HEK293 (cell line): Measurements from ENCODE around the gene SRSF2.
"Not testable (repeated sequence)": the region's sequence is repeated elsewhere in the genome, so short reads cannot be mapped to it uniquely, and the experiment has no call there.

Experiments
- CTCF ChIA-PET: fragments of 350-600 bp; formaldehyde crosslinking; extraction: SDS; loops from one replicate; lab custom pipeline; 2021; ENCODE audit warnings: antibody characterized with exemption; lab: Yijun Ruan, JAX
- POLR2A ChIA-PET: fragments of 300-600 bp; formaldehyde crosslinking; extraction: SDS; loops from one replicate; lab custom pipeline; 2020; ENCODE audit warnings: antibody characterized with exemption, inconsistent platforms; lab: Yijun Ruan, JAX
- H3K27ac ChIP-seq: fragments of 200-500 bp; sonication (Bioruptor generic); 2 replicates; pipeline ENCODE4 v1.5.1; 2014; ENCODE audit warnings: low read depth, low read length, control low read depth, inconsistent platforms; ENCODE audit errors: extremely low read depth
- H3K36me3 ChIP-seq, 2 experiments: fragments of 200-500 bp in 1 of 2; sonication (Bioruptor generic) in 1 of 2; 1 replicate in 1 of 2; 2 replicates in 1 of 2; pipeline ENCODE4 v1.5.1; 2014 to 2017; ENCODE audit warnings: inconsistent platforms in 2 of 2, low read length in 2 of 2; ENCODE audit not compliant: control insufficient read depth in 2 of 2, insufficient read depth in 1 of 2
- H3K4me1 ChIP-seq: fragments of 200-500 bp; sonication (Bioruptor generic); 2 replicates; pipeline ENCODE4 v1.5.1; 2014; ENCODE audit warnings: mild to moderate bottlenecking, low read length, inconsistent platforms; ENCODE audit not compliant: control insufficient read depth, insufficient read depth
- H3K4me3 ChIP-seq: 2 replicates; pipeline ENCODE4 v1.5.1; 2011; ENCODE audit warnings: low read depth, mild to moderate bottlenecking, control low read depth, low read length, moderate library complexity
- H3K9me3 ChIP-seq: fragments of 200-500 bp; sonication (Bioruptor generic); 2 replicates; pipeline ENCODE4 v1.5.1; 2014; ENCODE audit warnings: low read depth, low read length, inconsistent platforms; ENCODE audit not compliant: control insufficient read depth, insufficient read depth
- MEIS1 ChIP-seq: sonication (generic); formaldehyde crosslinking; IDR thresholded peaks from 2 replicates; pipeline ENCODE4 v1.8.1; 2022; ENCODE audit warnings: missing genetic modification reagents, mild to moderate bottlenecking, borderline replicate concordance
- MYNN ChIP-seq: fragments of 450-650 bp; formaldehyde crosslinking; IDR thresholded peaks from 2 replicates; pipeline ENCODE4 v1.5.1; 2016; ENCODE audit warnings: missing biosample characterization, missing genetic modification characterization, borderline replicate concordance
- MZF1 ChIP-seq: fragments of 450-650 bp; formaldehyde crosslinking; IDR thresholded peaks from 2 replicates; pipeline ENCODE4 v1.5.1; 2017; ENCODE audit warnings: missing biosample characterization, missing genetic modification characterization, borderline replicate concordance
- OSR2 ChIP-seq: fragments of 450-650 bp; formaldehyde crosslinking; IDR thresholded peaks from 2 replicates; pipeline ENCODE4 v1.5.1; 2016; ENCODE audit warnings: missing biosample characterization, missing genetic modification characterization
- SCRT2 ChIP-seq: fragments of 450-650 bp; formaldehyde crosslinking; IDR thresholded peaks from 2 replicates; pipeline ENCODE4 v1.5.1; 2016; ENCODE audit warnings: missing biosample characterization, missing genetic modification characterization
- SP2 ChIP-seq: fragments of 450-650 bp; formaldehyde crosslinking; IDR thresholded peaks from 2 replicates; pipeline ENCODE4 v1.5.1; 2016; ENCODE audit warnings: missing biosample characterization, missing genetic modification characterization
- SP3 ChIP-seq: fragments of 450-650 bp; formaldehyde crosslinking; IDR thresholded peaks from 2 replicates; pipeline ENCODE4 v1.5.1; 2016; ENCODE audit warnings: missing biosample characterization, missing genetic modification characterization
- ZBTB17 ChIP-seq: fragments of 450-650 bp; formaldehyde crosslinking; IDR thresholded peaks from 2 replicates; pipeline ENCODE4 v1.5.1; 2016; ENCODE audit warnings: missing biosample characterization, missing genetic modification characterization
- ZFP69B ChIP-seq: fragments of 450-650 bp; formaldehyde crosslinking; IDR thresholded peaks from 2 replicates; pipeline ENCODE4 v1.5.1; 2016; ENCODE audit warnings: missing biosample characterization, missing genetic modification characterization
- ZIC2 ChIP-seq: fragments of 450-650 bp; formaldehyde crosslinking; IDR thresholded peaks from 2 replicates; pipeline ENCODE4 v1.5.1; 2016; ENCODE audit warnings: missing biosample characterization, missing genetic modification characterization
- ZNF133 ChIP-seq: fragments of 450-650 bp; formaldehyde crosslinking; IDR thresholded peaks from 2 replicates; pipeline ENCODE4 v1.5.1; 2016; ENCODE audit warnings: missing biosample characterization, missing genetic modification characterization
- ZNF157 ChIP-seq: fragments of 450-650 bp; formaldehyde crosslinking; IDR thresholded peaks from 2 replicates; pipeline ENCODE4 v1.5.1; 2016; ENCODE audit warnings: missing biosample characterization, missing genetic modification characterization
- ZNF169 ChIP-seq: fragments of 450-650 bp; formaldehyde crosslinking; IDR thresholded peaks from 2 replicates; pipeline ENCODE4 v1.5.1; 2016; ENCODE audit warnings: missing biosample characterization, missing genetic modification characterization
- ZNF174 ChIP-seq: fragments of 450-650 bp; formaldehyde crosslinking; IDR thresholded peaks from 2 replicates; pipeline ENCODE4 v1.5.0; 2017; ENCODE audit warnings: missing biosample characterization, mild to moderate bottlenecking, missing genetic modification characterization
- ZNF184 ChIP-seq: fragments of 450-650 bp; IDR thresholded peaks from 2 replicates; pipeline ENCODE4 v1.5.1; 2018; ENCODE audit warnings: missing biosample characterization, mild to moderate bottlenecking, missing genetic modification characterization
- ZNF223 ChIP-seq: fragments of 450-650 bp; formaldehyde crosslinking; IDR thresholded peaks from 2 replicates; pipeline ENCODE4 v1.5.1; 2016; ENCODE audit warnings: missing biosample characterization, missing genetic modification characterization
- ZNF239 ChIP-seq: fragments of 450-650 bp; formaldehyde crosslinking; IDR thresholded peaks from 2 replicates; pipeline ENCODE4 v1.5.1; 2016; ENCODE audit warnings: missing biosample characterization, missing genetic modification characterization
- ZNF266 ChIP-seq: fragments of 450-650 bp; formaldehyde crosslinking; IDR thresholded peaks from 2 replicates; pipeline ENCODE4 v1.5.1; 2016; ENCODE audit warnings: missing biosample characterization, missing genetic modification characterization, low read depth
- ZNF423 ChIP-seq: fragments of 450-650 bp; formaldehyde crosslinking; IDR thresholded peaks from 2 replicates; pipeline ENCODE4 v1.5.1; 2016; ENCODE audit warnings: missing biosample characterization, missing genetic modification characterization
- ZNF514 ChIP-seq: fragments of 450-650 bp; formaldehyde crosslinking; IDR thresholded peaks from 2 replicates; pipeline ENCODE4 v1.5.1; 2016; ENCODE audit warnings: missing biosample characterization, missing genetic modification characterization
- ZNF610 ChIP-seq: fragments of 450-650 bp; formaldehyde crosslinking; IDR thresholded peaks from 2 replicates; pipeline ENCODE4 v1.5.1; 2016; ENCODE audit warnings: missing biosample characterization, missing genetic modification characterization, borderline replicate concordance
- ZNF629 ChIP-seq: fragments of 450-650 bp; formaldehyde crosslinking; IDR thresholded peaks from 2 replicates; pipeline ENCODE4 v1.5.1; 2017; ENCODE audit warnings: missing biosample characterization, missing genetic modification characterization
- ZNF658 ChIP-seq: fragments of 450-650 bp; formaldehyde crosslinking; IDR thresholded peaks from 2 replicates; pipeline ENCODE4; 2016; ENCODE audit warnings: missing biosample characterization, missing genetic modification characterization
- ZNF664 ChIP-seq: fragments of 450-650 bp; formaldehyde crosslinking; IDR thresholded peaks from 2 replicates; pipeline ENCODE4 v1.5.1; 2016; ENCODE audit warnings: missing biosample characterization, missing genetic modification characterization
- ZSCAN30 ChIP-seq: fragments of 450-650 bp; IDR thresholded peaks from 2 replicates; pipeline ENCODE4 v1.5.1; 2018; ENCODE audit warnings: missing biosample characterization, mild to moderate bottlenecking, missing genetic modification characterization, moderate library complexity
- TF ChIP-seq, protein P1 (sequence below): fragments of 450-650 bp; formaldehyde crosslinking; IDR thresholded peaks from 2 replicates; pipeline ENCODE4 v1.5.1; 2016; ENCODE audit warnings: missing biosample characterization, missing genetic modification characterization
- TF ChIP-seq, protein P2 (sequence below): fragments of 450-650 bp; formaldehyde crosslinking; IDR thresholded peaks from 2 replicates; pipeline ENCODE4 v1.5.1; 2016; ENCODE audit warnings: missing biosample characterization, missing genetic modification characterization
- TF ChIP-seq, protein P3 (sequence below): fragments of 450-650 bp; formaldehyde crosslinking; optimal IDR thresholded peaks from 2 replicates; pipeline ENCODE3; 2016; ENCODE audit warnings: missing biosample characterization, mild to moderate bottlenecking, missing genetic modification characterization
- TF ChIP-seq, protein P4 (sequence below): fragments of 450-650 bp; formaldehyde crosslinking; IDR thresholded peaks from 2 replicates; pipeline ENCODE4 v1.5.1; 2016; ENCODE audit warnings: missing biosample characterization, missing genetic modification characterization

SRSF2 gene

DNA sequence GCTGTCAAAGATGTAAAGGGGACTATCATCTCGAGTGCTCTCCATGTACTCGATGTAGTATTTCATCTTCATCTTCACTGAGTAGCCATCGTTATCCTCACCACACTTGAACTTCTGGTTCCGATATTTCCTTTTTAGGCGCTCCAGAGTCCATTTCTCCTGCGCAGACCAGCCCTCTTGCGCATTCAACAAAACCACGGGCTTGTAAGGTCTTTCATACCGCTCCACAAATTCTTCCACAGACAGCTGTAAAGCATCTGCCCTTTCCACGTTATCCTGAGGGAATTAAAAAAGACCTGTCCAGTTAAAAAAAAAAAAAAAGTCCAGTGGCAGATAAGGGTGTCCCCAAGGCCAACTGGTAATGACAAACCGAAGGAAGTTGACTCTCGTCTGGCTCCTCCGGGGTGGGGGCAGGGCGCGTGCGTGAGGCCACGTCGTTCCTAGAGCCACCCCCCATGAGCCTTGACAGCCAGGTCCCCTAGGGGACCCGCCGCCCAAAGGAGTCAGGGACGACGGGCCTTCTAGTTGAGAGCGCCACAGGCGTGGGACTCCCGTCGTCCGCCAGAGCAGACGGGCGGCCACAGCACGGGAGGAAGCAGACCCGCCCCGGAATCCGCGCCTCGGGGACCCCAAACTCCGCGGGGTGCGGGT lies 11.4 kb downstream of the SRSF2 start (continued):
- TF ChIP-seq, protein P1, sequence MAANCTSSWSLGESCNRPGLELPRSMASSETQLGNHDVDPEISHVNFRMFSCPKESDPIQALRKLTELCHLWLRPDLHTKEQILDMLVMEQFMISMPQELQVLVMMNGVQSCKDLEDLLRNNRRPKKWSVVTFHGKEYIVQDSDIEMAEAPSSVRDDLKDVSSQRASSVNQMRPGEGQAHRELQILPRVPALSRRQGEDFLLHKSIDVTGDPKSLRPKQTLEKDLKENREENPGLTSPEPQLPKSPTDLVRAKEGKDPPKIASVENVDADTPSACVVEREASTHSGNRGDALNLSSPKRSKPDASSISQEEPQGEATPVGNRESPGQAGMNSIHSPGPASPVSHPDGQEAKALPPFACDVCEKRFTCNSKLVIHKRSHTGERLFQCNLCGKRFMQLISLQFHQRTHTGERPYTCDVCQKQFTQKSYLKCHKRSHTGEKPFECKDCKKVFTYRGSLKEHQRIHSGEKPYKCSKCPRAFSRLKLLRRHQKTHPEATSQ (tag by site-specific recombination), result no peak
- TF ChIP-seq, protein P2, sequence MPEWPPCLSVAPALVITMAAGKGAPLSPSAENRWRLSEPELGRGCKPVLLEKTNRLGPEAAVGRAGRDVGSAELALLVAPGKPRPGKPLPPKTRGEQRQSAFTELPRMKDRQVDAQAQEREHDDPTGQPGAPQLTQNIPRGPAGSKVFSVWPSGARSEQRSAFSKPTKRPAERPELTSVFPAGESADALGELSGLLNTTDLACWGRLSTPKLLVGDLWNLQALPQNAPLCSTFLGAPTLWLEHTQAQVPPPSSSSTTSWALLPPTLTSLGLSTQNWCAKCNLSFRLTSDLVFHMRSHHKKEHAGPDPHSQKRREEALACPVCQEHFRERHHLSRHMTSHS, result no peak
- TF ChIP-seq MYNN (tag by site-specific recombination) (no peak), ZNF157 (tag by site-specific recombination) (no peak), MEIS1 (CRISPR knock-in tag) (no peak), ZBTB17 (tag by site-specific recombination) (0 out of 2 replicates have a peak, but pooled peaks have one; percentile 7), ZSCAN30 (tag by site-specific recombination) (no peak), OSR2 (tag by site-specific recombination) (no peak), SCRT2 (tag by site-specific recombination) (no peak), ZNF266 (tag by site-specific recombination) (no peak), ZNF169 (no peak), ZNF514 (tag by site-specific recombination) (no peak), ZNF610 (tag by site-specific recombination) (no peak), ZNF423 (tag by site-specific recombination) (peak; percentile 98), ZNF184 (tag by site-specific recombination) (no peak), ZNF133 (tag by site-specific recombination) (no peak), ZNF664 (tag by site-specific recombination) (no peak), ZFP69B (tag by site-specific recombination) (no peak), ZNF174 (tag by site-specific recombination) (no peak), ZIC2 (tag by site-specific recombination) (peak; percentile 97), SP3 (tag by site-specific recombination) (no peak), SP2 (tag by site-specific recombination) (no peak), ZNF223 (tag by site-specific recombination) (no peak), ZNF658 (no peak), ZNF239 (no peak)
- TF ChIP-seq, protein P3, sequence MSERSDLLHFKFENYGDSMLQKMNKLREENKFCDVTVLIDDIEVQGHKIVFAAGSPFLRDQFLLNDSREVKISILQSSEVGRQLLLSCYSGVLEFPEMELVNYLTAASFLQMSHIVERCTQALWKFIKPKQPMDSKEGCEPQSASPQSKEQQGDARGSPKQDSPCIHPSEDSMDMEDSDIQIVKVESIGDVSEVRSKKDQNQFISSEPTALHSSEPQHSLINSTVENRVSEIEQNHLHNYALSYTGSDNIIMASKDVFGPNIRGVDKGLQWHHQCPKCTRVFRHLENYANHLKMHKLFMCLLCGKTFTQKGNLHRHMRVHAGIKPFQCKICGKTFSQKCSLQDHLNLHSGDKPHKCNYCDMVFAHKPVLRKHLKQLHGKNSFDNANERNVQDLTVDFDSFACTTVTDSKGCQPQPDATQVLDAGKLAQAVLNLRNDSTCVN (tag by site-specific recombination), result no peak

DNA sequence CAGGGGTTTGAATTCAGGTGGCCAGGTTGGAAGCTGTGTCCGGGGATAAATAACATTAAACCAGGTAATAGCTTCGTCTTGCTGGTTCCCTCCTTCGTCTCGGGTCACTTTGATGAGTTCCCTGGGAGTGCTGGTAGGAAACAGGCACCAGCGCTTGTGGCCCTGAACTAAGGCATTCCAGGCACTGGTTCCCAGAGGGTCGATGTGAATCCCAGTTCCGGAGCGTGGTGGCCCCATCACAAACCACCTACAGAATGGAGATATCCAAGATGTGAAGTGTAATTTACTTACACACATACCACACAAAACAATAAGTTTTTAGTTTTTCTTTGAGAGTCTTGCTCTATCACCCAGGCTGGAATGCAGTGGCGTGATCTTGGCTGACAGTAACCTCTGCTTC lies 13.3 kb downstream of the SRSF2 start:
- POLR2A ChIA-PET, result interaction anchor here (4.6 kb wide), 1 partner anchor 13 kb away, joined by 68 read pairs; the partner anchor contains the start of genes MFSD11 and SRSF2
- TF ChIP-seq, protein P4, sequence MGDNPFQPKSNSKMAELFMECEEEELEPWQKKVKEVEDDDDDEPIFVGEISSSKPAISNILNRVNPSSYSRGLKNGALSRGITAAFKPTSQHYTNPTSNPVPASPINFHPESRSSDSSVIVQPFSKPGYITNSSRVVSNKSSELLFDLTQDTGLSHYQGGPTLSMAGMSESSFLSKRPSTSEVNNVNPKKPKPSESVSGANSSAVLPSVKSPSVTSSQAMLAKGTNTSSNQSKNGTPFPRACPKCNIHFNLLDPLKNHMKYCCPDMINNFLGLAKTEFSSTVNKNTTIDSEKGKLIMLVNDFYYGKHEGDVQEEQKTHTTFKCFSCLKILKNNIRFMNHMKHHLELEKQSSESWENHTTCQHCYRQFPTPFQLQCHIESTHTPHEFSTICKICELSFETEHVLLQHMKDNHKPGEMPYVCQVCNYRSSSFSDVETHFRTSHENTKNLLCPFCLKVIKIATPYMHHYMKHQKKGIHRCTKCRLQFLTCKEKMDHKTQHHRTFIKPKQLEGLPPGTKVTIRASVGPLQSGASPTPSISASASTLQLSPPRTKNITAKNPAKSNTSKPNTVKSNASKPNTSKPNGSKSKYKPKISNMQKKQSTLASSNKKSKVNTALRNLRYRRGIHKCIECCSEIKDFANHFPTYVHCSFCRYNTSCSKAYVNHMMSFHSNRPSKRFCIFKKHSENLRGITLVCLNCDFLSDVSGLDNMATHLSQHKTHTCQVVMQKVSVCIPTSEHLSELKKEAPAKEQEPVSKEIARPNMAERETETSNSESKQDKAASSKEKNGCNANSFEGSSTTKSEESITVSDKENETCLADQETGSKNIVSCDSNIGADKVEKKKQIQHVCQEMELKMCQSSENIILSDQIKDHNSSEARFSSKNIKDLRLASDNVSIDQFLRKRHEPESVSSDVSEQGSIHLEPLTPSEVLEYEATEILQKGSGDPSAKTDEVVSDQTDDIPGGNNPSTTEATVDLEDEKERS, result no peak
- no peak for TF ChIP-seq MZF1
- TF ChIP-seq ZNF629 (tag by site-specific recombination), result no peak
- TF ChIP-seq, all 188 proteins: peak for 0
- H3K9me3 ChIP-seq, result no peaks in the 10 kb centered on the region
- H3K4me1 ChIP-seq, result peaks cover 7% of the 10 kb centered on the region
- H3K36me3 ChIP-seq, result peaks cover 58 to 62% of the 10 kb centered on the region in 2 experiments
- no peak overlapping the region for H3K4me3 ChIP-seq
- CTCF ChIA-PET, result interaction anchor here (8.7 kb wide), 1 partner anchor 10 kb away, joined by 68 read pairs; the partner anchor contains the start of gene MXRA7
- no peak overlapping the region for H3K27ac ChIP-seq

DNA sequence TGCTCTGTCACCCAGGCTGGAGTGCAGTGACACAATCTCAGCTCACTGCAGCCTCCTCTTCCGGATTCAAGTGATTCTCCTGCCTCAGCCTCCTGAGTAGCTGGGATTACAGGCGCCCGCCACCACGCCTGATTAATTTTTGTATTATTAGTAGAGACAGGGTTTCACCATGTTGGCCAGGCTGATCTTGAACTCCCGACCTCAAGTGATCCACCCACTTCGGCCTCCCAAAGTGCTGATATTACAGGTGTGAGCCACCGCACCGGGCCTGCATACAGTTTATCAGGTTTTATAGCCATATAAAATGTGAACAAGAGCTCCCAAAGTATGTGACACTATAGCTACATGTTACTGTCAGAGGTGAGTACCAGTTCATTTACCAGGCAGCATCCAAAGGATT lies 14.2 kb downstream of the SRSF2 start:
- not testable (repeated sequence) for H3K4me3 ChIP-seq, H3K27ac ChIP-seq, H3K4me1 ChIP-seq, H3K9me3 ChIP-seq
- ChIA-PET CTCF (interaction anchor here (0.6 to 8.7 kb wide), 4 partner anchors 9 to 195 kb away, joined by 3 to 68 read pairs (median 3); partner anchors contain the start of gene MXRA7), POLR2A (interaction anchor here (0.6 kb wide), 1 partner anchor 12 kb away, joined by 5 read pairs; no protein-coding TSS in a partner anchor)
- H3K36me3 ChIP-seq, result peaks cover 59 to 70% of the 10 kb centered on the region in 2 experiments
